Tibial nerve (tissue), 3 donors: ENCODE results near the gene RAB3B.

Source experiments
- POLR2A ChIP-seq, 2 donors: fragments of 450-650 bp; IDR thresholded peaks; one replicate each; pipeline ENCODE4 v1.6.1; 2017; ENCODE audit warnings: antibody characterized with exemption in 2 of 2, mild to moderate bottlenecking in 2 of 2, moderate library complexity in 2 of 2
- TF ChIP-seq, protein P1 (sequence below), 5 experiments: fragments of 200-600 bp in 3 of 5; fragments of 450-650 bp in 2 of 5; sonication (generic) in 3 of 5; IDR thresholded peaks; one replicate each; pipeline ENCODE4 v1.5.1; 2016 to 2019; ENCODE audit warnings: antibody characterized with exemption in 5 of 5, mild to moderate bottlenecking in 3 of 5, moderate library complexity in 2 of 5

GRCh38 chr1:51906306-51907078 is 84.0 kb downstream of the RAB3B start:
- TF ChIP-seq, protein P1, sequence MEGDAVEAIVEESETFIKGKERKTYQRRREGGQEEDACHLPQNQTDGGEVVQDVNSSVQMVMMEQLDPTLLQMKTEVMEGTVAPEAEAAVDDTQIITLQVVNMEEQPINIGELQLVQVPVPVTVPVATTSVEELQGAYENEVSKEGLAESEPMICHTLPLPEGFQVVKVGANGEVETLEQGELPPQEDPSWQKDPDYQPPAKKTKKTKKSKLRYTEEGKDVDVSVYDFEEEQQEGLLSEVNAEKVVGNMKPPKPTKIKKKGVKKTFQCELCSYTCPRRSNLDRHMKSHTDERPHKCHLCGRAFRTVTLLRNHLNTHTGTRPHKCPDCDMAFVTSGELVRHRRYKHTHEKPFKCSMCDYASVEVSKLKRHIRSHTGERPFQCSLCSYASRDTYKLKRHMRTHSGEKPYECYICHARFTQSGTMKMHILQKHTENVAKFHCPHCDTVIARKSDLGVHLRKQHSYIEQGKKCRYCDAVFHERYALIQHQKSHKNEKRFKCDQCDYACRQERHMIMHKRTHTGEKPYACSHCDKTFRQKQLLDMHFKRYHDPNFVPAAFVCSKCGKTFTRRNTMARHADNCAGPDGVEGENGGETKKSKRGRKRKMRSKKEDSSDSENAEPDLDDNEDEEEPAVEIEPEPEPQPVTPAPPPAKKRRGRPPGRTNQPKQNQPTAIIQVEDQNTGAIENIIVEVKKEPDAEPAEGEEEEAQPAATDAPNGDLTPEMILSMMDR (IDR thresholded peaks at IDR 0.05) = no peak
- no peak for TF ChIP-seq POLR2A (IDR thresholded peaks at IDR 0.05)
